UCSD-AML1 (cell line): ENCODE measurements around the gene TPSAB1.
"Not testable (repeated sequence)": the region's sequence is repeated elsewhere in the genome, so short reads cannot be mapped to it uniquely, and the experiment has no call there.

Experiments used
- DNase-seq: peaks from one replicate; lab custom pipeline; 2025; ENCODE audit not compliant: unreplicated experiment; lab: John Stamatoyannopoulos, UW

TPSAB1 gene

DNA sequence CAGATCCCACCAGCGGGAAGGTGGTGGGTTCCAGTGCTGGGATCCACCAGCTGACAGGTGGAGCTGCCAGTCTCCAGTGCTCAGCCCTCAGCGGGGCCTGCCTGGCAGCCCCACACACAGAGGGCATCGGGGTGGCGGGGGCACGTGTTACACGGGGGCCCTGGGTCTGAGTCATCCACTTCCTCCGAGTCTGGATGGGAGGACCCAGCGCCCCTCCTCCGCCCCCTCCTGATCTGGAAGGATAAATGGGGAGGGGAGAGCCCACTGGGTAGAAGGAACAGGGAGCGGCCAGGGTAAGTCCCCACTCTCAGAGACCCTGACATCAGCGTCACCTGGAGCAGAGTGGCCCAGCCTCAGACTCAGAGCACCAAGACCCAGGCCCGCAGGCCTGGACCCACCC is at the start of gene TPSAB1:
Gene TPSAB1 (plus strand): TSS at position 270 of the 400 bp plus-strand sequence. CDS start 234 bp downstream, outside the sequence.
- DNase-seq, result not testable (repeated sequence)

DNA sequence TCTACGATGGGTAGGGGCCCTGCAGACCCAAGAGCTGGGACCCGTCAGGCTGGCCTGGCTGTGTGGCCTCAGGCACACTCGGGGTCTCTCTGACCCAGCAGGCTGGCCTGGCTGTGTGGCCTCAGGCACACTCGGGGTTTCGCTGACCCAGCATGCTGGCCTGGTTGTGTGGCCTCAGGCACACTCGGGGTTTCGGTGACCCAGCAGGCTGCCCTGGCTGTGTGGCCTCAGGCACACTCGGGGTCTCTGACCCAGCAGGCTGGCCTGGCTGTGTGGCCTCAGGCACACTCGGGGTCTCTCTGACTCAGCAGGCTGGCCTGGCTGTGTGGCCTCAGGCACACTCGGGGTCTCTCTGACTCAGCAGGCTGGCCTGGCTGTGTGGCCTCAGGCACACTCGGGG is 49.7 kb upstream of the TPSAB1 start:
- DNase-seq, result not testable (repeated sequence)

DNA sequence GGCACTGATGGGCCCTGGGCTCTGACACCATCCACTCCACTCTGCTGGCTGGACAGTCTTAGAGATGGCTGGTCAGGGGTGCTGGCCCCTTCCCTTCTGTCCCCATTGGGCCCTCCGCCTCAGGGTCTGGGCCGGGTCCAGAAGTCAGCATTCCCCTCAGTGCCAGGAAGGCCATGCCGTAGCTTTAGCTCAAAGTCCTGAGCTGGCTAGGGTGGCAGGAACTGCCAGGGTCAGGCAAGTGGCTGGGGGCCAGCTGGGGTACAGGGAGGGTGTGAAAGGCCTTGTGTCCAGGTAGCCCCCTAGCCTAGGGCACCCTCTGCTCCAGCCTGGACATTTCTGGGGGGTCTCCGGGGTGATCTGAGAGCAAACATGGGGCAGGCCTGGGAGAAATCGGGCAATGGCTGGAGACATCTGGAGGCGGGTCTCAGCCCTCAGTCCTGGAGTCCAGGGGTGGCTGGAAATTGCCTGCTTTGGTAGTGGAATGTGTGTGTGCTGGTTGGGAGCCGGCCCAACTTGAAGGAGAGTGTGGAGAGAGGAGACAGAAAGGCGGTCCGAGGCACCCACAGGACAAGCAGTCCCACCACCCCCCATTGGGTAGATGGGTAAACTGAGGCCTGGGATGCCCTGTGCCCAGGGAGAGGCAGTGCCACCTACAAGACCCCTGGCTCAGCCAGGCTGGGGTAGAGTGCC is 48.0 kb upstream of the TPSAB1 start:
- no peak for DNase-seq

DNA sequence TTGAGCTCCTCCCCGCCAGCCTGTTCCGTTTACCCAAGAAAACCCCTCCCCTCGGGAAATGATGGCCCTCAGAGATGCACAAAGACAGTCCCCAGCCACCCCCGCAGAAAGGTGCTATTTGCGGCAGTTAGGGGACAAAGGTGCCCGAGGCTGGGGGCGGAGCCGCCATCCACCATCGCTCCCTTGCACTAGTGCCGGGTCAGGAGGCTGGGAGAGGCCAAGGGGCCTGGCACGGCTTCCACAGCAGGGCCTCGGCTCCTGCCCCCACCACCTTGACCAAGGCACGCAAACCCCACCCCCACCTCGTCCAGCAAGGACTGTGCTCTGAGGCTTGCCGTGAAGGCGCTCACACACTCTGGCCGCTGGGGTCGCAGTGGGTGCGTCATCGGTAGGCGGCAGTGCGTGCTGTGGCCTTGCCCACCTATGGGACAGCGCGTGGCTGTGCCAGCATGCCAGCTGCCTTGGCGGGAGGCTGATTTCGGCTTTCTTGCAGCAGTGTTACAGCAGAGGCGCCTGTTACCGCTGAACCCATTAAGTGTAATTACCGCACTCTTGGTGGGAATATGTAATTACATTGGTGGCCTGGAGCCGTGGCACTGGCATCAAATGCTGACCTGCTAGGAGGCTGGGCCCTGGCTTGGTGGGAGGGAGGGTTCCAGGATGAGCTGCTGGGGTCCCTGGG is 47.2 kb upstream of the TPSAB1 start:
- DNase-seq, result no peak

DNA sequence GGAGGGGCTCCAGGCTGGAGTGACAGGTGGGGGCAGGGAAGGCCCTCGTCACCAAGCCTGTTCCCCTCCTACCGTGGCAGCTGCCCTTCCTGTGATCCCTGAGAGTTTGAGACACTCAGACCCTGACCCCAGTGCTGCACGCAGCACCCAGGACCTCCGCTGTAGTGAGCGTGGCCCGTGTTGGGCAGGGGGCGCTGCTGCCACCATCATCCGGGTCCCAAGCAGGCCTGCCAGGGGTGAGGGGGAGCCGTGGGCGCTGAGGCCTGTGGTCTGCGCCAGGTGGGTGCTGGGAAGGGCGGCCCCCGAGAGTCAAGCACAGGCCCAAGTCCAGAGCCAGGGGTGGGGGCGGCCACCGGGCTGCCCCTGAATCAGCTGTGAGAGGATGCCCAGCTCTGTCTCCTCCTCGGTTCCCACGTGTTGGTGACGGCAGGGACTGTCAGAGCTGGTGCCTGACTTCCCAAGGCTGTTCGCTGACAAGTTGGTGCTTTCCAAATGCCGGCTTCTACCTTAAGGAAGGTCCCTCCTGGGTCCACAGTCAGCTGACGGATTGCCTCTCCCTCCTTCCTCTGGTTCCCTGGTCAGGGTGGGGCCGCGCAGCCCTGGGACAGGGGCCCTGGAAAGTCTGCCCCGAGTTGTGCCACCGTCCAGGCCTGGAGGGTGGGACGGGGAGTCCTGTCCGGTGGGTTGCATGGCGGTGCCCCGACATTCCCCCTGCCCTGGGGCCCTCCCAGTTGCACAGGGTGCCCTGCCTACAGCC is 46.5 kb upstream of the TPSAB1 start:
- DNase-seq, result no peak

DNA sequence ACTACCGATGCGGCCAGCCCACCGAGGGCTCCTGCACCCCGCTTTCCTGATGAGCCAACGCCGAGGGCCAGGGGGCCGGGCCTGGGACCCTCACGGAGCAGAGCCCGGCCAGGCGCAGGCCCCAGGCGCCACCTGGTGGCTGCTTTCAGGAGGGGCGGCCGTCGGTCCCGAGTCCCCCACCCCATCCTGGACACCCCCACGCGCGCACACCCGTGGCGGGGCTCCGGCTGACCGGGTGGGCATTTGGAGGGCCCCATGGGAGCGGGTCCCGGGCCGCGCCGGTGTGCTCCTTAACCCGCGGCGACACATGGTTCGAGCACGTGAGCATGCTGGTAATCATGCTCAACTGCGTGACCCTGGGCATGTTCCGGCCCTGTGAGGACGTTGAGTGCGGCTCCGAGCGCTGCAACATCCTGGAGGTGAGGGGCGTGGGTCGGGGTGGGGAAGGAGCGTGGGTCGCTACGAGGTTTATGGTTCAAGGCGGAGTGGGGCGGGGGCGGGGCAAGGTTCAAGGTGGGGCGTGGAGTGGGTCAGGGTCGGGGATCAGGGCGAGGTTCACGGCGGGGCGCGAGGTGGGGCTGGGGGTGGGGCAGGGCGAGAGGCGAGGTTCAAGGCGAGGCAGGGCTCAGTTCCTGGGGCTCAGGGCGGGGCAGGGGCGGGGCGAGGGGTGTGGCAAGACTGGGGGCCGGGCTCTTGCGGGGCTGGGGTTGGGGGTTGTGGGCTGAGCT is 45.7 kb upstream of the TPSAB1 start:
- DNase-seq, result peak; percentile 15

DNA sequence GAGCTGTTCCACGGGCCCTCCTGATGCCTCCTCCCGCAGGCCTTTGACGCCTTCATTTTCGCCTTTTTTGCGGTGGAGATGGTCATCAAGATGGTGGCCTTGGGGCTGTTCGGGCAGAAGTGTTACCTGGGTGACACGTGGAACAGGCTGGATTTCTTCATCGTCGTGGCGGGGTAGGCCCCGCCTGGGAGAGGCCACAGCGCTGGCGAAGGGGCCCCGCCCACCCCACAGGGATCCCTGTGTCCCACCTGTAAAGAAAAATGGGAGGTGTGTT is 45.2 kb upstream of the TPSAB1 start:
- DNase-seq, result no peak

DNA sequence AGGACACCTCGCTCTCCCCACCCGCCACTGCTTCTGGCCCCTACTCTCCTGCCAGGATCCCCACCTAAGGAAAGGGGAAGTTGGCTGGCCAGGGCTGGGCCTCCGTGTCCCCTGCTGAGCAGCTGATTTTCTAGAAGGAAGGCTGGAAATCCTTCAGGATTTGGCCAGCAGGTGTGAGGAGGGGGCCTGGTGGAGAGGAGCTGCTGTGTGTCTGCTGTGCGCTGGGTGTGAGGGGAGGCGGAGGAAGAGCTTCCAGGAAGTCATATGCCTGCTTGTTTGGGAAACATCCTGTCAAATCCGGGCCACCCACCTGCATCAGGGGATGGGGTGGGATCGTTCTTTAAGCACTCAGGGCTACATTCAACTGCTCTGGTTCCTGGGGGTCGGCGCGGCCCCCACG is 44.0 kb upstream of the TPSAB1 start:
- no peak for DNase-seq

DNA sequence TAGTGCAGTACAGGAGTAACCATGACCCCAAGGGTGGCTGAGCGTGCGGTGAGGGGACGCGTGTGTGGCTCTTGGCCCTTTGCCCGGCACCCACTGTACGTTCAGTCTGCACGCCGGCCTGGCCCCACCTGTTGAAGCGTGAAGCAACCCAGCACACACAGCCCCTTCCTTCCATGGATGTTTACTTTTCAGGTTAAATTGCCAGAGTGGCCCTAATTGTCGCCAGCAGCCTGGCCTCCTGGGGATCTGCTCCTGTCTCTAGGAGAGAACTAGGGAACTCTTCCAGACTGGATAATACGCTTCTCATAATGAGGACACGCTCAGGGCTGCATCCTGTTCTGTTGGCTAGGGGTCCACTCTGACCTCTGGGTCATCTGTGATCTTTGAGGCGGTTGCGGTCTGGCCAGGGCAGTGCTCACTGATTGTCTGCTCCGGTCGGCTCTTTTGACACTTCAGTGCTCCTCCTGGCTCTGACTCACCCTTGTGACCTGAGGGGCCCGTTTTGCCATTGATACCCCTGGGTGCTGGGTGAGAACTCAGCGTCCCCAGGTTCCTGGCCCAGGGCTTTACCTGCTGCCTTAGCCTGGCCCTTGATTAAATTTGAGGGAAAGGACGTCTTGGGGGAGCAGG is 43.2 kb upstream of the TPSAB1 start:
- DNase-seq, result no peak

DNA sequence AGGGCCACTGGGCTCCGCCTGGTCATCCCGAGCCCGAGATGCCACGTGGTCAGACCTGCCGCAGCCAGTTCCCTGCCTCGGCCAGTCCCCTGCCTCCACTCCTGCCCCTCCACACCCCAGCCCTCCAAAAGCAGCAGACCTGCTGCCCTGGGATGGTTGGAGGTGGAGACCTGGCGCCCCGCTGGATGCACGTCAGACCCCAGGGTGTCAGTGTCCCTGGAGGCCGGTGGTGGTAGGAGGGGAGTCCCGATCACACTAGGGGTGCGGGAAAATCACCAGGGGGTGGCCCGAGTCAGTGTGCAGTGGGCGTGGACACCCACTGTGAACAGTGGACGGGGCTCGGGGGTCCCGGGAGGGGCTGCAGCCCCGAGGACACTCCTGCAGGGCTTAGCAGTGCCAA is 42.3 kb upstream of the TPSAB1 start:
- DNase-seq, result no peak

DNA sequence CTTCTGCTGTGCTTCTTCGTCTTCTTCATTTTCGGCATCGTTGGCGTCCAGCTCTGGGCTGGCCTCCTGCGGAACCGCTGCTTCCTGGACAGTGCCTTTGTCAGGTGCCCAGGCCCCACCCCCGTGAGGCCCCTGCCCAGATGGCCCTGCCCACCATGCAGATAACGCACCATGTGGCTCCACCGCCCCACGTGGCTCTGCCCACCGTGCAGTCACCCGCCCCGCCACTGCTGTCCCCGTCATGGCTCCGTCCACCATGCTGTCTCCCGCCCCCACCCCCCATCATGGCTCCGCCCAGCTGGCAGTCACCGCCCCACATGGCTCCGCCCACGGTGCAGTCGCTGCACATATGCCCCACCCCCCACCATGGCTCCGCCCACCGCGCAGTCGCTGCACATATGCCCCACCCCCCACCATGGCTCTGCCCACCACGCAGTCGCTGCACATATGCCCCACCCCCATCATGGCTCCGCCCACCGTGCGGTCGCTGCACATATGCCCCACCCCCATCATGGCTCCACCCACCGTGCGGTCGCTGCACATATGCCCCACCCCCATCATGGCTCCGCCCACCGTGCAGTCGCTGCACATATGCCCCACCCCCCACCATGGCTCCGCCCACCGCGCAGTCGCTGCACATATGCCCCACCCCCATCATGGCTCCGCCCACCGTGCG is 41.7 kb upstream of the TPSAB1 start:
- DNase-seq, result not testable (repeated sequence)

DNA sequence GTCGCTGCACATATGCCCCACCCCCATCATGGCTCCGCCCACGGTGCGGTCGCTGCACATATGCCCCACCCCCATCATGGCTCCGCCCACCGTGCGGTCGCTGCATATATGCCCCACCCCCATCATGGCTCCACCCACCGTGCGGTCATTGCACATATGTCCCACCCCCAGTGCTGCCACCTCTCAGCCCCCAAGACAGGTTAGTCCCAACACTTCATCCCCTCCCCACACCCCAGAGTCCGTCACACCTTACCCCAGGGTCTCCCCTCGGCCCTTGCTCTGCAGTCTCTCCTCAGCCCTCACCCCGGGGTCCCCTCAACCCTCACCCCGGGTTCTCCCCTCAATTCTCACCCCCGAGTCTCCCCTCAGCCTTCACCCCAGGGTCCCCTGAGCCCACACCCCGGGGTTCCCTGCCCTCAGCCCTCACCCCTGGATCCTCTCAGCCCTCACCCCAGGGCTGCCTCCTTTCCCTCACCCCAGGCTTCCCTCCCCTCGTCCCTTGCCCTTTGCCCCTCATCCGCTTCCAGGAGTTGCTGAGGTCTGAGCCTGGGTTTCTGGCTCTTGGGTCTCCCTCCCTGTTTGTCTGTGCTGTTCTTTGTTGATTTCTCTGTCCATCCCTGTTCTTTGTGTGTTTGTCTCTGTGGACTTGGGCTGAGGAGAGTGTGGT is 41.0 kb upstream of the TPSAB1 start:
- no peak for DNase-seq

DNA sequence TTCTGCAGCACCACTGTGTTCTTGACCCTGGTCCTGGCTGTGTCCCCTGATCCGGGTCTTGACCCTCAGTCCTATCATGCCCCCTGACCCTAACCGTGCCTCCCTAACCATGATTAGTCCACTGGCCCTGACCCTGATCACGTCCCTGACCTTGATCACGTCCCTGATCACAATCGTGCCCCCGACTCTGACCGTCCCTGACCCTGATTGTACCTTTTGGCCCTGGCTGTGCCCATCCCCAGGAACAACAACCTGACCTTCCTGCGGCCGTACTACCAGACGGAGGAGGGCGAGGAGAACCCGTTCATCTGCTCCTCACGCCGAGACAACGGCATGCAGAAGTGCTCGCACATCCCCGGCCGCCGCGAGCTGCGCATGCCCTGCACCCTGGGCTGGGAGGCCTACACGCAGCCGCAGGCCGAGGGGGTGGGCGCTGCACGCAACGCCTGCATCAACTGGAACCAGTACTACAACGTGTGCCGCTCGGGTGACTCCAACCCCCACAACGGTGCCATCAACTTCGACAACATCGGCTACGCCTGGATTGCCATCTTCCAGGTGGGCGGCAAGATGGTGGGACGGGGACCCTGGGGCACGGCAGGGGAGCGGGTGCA is 40.4 kb upstream of the TPSAB1 start:
- DNase-seq, result no peak

DNA sequence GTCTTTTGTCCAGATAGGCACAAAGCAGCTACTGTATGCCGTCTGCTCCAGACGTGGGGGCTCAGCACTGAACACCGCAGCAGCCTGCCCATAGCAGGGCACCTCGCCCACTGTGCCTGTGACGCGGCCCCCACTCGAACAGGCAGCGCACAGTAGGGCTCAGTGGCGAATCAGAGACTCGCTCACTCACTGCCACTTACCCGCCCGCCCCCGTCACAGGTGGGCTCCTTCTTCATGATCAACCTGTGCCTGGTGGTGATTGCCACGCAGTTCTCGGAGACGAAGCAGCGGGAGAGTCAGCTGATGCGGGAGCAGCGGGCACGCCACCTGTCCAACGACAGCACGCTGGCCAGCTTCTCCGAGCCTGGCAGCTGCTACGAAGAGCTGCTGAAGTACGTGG is 39.1 kb upstream of the TPSAB1 start:
- no peak for DNase-seq

DNA sequence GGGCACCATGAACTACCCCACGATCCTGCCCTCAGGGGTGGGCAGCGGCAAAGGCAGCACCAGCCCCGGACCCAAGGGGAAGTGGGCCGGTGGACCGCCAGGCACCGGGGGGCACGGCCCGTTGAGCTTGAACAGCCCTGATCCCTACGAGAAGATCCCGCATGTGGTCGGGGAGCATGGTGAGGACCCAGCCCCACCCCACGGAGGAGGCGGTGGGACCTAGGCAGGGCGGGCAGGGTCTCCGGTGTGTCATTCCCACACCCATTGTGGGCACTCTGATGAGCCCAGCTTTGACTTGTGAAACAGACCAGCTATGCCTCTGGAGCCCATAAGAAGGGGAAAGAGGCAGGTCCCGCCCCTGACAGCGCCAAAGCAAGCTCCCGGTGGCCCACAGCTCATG is 38.2 kb upstream of the TPSAB1 start:
- no peak for DNase-seq

DNA sequence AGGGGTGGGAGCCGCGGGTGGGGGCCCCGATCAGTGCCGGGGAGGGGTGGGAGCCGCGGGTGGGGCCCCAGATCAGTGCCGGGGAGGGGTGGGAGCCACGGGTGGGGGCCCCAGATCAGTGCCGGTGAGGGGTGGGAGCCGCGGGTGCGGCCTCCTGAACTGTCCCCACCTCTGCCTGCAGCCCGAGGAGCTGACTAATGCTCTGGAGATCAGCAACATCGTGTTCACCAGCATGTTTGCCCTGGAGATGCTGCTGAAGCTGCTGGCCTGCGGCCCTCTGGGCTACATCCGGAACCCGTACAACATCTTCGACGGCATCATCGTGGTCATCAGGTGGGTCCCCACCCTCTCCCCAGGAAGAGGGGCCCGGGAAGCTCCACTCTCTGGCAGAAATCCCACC is 35.6 kb upstream of the TPSAB1 start:
- no peak for DNase-seq

DNA sequence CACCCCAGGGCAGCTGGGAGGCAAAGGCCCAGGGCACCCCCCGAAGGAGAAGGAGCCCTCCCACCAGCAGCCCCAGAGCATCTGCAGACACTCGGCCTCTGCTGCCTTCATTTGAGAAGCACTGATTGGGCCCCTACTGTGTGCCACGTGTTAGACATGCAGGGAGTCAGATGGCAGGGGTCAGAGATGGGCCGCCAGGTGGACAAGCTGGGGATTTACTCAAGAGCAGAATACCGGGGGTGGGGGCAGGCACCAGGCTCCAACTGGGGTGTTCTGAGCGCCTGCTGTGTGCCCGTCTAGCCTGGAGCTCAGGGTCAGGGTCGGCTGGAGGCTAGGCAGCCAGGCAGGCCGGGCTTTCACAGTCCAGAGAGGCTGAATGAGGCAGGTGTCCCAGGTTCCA is 34.2 kb upstream of the TPSAB1 start:
- no peak for DNase-seq

DNA sequence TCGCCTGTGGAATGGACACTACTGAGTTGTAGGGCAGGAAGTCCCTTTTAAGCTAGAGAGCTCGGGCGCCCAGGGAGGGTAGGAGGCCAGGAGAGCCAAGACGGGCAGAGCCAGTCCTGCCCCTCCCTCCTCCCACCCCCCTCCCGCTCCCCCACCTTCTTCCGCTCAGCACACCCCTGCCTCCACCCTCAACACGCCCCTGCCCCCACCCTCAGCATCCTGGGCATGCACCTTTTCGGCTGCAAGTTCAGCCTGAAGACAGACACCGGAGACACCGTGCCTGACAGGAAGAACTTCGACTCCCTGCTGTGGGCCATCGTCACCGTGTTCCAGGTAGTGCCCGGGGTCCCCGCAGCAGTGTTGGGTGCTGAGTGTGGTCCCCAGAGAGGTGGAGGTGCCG is 33.7 kb upstream of the TPSAB1 start:
- DNase-seq, result no peak

DNA sequence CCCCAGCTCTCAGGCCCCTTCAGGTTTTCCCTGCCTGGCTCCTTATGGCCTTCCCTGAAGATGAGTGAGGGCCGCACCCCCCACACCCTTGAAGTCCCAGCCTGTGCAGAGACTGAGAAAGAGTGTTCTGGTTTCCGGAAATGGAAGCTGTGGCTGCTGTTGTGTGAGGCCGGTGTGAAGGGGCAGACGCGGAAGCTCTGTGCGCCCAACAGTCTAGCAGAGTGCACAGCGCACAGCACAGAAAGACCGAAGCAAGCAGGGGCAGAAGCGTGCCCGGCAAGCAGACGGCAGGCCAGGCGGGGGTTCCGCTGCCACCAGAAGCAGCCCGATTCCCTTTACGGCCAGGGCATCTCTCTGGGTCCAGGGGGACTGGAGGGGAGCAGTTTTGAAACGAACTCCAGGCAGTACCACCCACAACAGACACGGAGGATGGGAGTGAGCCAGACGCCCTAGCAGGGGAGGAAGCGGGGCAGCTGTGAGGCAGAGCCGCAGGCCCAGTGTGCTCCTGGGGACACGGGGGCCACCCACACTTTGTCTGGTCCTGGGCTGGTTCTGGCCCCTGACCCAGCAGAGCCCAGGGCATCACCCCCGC is 32.2 kb upstream of the TPSAB1 start:
- DNase-seq, result peak; percentile 60
